Stimulated activated CD8-positive, alpha-beta memory T cell treated with anti-CD3 and anti-CD28 coated beads, Interleukin-15, amount 100 ng/mL, for 48 hours (primary cell): ENCODE results near the gene TP53RK.

Experiments
- DNase-seq, 2 donors: peaks; one replicate each; pipeline ENCODE4 v3.0.0-alpha.2; 2020; ENCODE audit warnings: low read depth in 2 of 2

TP53RK gene

DNA sequence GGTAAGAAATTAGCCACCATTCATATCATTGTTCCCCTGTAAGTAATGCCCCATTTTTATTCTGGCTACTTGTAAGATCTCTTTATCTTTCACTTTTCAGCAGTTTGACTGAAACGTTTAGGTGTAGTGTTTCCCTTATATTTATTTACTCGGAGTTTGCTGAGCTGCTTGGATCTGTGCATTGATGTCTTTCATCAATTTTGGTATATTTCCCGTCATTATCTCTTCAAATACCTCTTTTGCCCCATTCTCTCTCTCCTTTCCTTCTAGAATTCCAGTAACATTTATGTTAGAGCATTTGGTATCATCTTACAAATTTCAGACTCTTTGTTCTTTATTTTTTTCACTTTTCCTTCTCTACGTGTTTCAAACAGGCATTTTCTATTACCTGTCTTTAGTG is 28.8 kb downstream of the TP53RK start:
- no peak for DNase-seq

DNA sequence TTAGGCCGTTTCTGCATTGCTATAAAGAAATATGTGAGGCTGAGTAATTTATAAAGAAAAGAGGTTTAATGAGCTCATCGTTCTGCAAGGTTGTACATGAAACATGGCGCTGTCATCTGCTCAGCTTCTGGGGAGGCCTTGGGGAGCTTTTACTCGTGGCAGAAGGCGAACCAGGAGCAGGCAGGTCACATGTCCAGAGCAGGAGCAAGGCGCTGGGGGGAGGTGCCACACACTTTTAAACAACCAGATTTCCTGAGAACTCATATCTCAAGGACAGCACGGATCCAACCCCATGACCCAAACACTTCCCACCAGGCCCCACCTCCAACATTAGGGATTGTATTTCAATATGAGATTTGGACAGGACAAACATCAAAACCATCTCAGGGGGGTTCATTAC is 31.6 kb downstream of the TP53RK start:
- no peak for DNase-seq

DNA sequence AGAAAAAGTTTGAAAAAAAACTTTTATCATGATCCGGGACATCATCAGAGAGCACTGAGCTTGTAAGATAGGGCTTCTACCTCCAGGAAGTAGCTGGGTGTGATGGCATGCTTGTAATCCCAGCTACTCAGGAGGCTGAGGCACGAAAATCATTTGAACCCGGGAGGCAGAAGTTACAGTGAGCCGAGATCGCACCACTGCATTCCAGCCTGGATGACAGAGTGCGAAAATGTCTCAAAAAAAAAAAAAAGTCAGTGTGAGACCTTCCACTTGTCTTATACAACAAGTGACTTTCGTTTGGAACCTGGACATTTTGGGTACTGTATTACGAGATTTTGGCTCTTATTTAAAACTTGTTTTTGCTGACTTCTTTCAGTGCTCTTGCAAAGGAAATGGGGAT is 32.1 kb downstream of the TP53RK start:
- no peak for DNase-seq

DNA sequence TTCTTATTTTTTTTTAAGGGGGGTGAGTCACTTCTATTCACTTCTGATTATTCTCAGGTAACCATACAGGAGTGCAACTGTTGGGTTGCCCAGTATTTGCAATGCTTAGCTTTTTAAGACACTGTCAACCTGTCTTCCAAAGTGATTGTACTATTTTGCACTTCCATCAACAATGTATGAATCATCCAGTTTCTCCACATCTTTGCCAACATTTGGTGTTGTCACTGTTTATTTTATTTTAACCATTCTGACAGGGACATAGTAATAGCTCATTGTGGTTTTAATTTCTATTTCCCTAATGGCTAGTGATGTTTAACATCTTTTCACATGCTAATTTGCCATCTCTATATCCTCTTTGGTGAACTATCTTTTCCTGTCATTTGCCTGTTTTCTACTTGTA is 36.5 kb downstream of the TP53RK start:
- no peak for DNase-seq

DNA sequence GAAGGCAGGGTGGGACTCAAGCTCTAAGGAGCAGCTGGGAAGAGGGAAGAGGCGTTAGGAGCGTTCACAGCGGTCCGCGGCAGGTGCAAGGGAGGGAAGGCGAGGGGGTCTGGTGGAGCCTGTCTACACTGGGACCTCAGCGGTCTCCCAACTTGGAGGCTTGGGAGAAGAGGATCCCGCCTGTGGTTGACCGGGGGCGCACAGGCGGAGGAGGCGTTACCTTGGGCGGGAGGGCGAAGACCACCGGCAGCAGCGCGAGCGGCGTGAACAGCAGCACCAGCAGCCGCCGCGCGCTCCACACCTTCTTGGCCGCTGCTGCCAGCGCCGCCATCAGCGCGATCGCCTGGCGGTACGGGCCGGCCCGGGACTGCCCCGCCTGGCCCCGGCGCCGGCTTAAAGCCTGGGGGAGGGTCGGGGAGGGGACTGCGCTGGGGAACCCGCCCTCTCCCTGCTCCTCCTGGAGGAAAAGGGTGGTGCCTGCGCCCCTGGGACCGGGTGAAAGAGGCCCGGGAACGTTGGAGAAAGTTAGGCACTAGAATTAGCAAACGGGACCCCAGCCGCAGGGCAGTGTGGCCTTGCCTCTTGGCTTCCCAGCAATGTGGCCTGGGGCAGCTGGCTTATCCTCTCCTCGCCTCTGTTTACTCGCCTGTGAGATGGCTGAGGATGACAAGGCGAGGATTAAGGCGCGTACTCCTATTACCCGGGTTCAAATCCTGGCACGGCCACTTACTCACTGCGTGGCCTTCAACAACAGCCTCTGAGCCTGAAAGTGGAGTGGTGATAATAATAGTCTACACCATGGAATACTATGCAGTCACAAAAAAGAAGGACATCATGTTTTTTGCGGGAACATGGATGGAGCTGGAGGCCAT is 37.9 kb downstream of the TP53RK start, which contains the start of gene SLC13A3:
TSS of gene SLC13A3 (minus strand) at position 369 of the 872 bp plus-strand sequence. CDS start at position 331, 38 bp downstream.
- no peak for DNase-seq

DNA sequence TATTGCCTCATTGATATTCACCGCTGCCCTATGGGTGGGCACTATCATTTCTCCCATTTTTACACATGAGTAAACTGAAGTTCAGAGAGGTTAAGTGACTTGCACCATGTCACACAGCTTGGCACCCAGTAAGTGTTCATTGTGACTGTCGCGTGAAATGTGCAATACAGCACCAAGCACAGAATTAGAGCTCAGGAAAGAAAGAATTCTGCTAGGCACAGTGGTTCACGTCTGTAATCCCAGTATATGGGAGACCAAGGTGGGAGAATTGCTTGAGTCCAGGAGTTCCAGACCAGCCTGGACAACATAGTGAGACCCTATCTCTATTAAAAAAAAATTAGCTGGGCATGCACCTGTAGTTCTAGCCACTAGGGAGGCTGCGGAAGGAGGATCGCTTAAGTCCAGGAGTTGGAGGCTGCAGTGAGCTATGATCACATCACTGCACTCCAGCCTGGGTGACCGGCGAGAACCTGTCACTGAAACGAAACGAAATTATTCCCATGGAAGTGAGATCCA is 38.6 kb downstream of the TP53RK start:
- DNase-seq = no peak

DNA sequence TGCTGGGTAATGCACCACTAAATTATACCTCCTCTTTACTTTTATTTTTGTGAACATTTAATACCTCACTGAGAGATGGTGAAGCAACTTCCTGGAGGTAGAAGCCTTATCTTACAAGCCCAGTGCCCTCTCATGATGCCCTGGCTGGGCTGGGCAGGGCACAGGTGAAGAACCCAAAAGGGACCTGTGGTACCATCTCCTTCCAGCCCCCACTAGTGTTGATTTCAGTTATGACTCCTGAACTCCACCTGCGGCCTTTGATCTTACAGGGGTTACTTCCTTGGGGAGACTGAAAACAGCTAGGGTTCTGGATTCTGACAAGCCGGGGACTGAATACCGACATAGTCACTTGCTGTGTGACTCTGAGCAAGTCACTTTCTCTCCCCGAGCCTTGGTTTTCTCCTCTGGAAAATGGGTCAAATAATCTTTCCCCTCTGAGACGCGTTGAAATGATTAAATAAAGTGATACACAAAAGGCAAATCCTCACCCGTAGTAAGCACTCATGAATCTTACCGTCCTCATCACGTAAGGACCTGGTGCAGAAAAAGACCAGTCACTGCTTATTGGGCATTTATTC is 39.2 kb downstream of the TP53RK start:
- DNase-seq = no peak

DNA sequence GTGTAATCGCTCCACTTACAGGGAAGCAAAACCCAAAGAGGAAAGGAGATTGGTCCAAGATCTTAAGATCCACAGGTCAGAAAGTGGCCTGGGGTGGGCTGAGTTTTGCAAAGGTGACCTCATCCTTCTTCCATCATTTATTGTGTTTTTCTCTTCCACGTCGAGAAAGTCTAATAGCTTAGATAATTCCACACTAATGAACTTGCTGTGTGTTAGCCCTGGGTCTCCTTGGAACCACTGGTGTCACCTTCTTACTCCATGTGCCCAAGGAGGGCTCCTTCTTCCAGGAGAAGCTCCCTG is 39.6 kb downstream of the TP53RK start:
- DNase-seq = no peak

DNA sequence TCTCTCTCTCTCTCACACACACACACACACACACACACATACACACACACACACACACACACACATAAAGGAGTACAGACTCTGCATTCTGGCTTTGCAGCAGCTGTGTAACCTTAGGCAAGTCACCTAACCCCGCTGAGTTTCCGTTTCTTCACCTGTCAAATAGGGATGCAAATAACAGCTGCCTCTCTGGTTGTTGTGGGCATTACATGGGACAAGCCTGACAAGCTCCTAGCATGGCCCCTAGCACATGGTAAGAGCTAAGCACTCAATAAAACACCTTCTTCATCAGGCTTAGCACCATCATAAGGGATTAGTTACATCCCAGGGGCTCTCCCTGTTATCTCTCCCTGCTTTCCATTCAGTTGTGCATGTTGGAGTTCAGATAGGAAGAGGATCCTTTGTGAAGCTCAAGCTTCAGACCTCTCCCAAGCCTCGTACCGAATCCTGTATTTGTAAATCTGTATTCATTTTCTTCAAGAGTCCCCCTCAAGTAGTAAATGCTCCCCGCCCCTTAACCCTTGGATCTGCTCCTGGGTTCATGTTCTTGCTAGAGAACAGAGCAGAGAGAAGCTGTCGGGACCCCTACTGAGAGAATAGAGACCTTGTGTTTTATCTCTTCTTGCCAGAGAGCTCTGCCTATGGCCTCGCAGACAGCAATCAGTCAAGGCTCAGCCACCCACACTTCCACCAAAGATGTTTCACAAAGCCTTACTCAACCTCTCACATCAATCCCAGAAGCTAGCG is 40.2 kb downstream of the TP53RK start:
- DNase-seq = no peak

DNA sequence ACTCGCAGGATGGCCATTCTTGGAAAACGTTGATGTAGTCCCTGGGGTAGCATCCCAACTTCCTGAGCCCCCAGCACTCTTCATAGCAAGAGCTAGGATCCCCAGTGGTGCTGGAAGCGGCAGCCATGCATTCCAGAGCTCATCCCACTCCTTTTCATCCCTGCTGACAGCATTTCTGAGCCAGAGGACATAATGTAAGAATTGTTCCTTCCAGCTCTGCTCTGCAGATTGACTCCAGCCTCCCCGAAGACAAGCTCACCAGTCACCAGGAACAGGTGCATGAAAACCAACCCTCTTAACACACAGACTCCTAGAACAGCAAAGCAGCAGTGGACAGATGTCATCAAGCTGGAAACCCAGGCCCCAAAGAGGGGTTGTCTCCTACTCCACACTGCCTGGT is 41.8 kb downstream of the TP53RK start:
- DNase-seq = no peak

DNA sequence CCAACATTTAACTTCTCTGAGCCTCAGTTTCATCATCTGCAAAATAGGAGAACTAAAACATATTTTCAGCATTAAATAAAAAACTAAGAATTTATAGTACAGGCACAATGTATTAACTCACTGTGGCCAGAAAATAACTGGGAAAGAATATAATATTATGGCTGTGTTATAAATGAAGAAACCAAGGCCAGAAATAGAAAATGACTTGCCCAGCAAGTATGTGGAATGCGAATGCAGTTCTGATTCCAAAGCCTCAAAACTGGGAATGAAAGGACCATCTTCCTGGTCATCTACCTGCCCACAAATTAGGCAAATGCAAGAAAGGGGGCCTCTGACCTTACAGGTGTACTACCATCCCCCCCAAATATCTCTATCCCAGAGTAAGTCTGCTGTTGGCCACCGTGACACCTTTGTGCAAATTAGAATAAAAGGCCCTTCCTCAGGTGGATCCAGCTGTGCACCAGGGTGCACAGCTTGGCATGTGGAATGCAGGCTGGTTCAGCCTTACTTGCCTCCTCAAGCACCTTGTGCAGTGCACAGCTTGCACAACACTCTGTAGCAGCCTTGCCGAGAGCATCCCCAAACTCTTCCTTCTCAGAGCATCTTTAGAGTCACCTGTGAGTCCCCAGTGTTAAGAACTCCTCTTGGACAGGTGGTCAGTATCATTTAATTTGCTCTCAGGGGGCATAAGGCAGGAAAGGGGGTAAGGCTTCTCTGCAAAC is 42.4 kb downstream of the TP53RK start:
- DNase-seq = no peak

DNA sequence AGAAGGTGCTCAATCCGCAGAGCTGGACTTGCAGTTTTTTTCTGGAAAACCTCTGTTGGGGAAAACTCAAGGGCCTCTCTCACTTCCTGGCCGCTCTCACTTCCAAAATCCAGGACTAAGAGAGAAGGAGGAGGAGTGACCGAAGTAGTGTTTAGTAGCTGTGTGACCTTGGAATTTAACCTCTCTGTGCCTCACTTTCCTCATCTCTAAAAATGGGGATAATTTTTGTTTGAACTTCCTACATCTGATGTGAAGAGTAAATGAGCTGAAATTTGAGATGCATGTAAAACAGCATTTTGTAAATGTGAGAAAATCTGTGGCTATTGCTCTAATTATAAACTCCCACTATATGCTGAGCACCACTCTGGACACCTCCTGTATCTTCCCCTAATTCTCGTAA is 43.1 kb downstream of the TP53RK start:
- no peak for DNase-seq

DNA sequence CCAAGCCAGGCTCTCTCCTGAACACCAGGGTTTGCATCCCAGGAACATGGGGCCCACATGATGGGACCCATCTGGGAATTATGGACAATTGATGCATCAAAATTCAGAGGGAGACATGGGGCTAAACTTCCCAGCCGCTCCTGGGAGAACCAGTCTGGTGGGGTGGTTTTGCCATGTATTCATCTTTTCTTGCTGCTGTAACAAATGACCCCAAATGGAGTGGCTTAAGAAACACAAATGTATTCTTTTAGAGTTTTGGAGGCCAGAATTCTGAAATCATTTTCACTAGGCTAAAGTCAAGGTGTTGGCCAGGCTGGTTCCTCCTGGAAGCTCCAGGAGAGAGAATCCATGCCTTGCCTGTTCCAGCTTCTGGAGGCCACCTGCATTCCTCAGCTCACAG is 44.5 kb downstream of the TP53RK start:
- DNase-seq = no peak

DNA sequence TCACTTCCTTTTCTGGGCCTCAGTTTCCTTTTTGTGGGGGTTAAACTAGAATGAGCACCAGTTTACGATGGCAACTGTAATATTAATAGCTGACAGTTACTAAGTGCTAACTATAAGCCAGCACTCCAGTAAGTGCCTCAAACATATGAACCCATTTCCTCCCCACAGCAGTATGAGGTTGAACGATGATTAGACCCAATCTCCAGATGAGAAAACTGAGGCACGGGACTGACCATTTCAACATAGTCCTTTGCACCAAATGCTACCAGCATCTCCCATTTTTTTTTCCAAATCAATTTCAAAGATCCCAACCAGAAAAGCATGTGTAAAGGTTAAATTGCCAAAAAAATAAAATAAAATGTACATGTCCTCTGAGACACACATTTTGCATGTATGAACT is 45.1 kb downstream of the TP53RK start:
- no peak for DNase-seq

DNA sequence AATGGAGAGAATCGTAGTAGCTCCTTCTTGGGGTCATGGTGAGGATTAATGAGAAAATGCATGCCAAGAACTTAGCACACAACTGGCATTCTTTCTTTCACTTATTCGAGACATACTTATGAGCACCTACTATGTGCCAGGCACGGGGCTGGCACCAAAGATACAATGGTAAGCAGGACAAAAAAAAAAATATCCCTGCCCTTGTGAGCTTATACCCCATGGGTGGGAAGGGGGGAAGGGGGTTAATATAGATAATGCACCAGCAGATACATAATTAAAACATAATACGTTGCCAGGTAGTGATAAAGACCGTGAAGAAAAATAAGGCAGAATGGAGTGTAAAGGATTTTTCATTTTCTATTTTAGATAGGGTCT is 46.3 kb downstream of the TP53RK start:
- DNase-seq = no peak

DNA sequence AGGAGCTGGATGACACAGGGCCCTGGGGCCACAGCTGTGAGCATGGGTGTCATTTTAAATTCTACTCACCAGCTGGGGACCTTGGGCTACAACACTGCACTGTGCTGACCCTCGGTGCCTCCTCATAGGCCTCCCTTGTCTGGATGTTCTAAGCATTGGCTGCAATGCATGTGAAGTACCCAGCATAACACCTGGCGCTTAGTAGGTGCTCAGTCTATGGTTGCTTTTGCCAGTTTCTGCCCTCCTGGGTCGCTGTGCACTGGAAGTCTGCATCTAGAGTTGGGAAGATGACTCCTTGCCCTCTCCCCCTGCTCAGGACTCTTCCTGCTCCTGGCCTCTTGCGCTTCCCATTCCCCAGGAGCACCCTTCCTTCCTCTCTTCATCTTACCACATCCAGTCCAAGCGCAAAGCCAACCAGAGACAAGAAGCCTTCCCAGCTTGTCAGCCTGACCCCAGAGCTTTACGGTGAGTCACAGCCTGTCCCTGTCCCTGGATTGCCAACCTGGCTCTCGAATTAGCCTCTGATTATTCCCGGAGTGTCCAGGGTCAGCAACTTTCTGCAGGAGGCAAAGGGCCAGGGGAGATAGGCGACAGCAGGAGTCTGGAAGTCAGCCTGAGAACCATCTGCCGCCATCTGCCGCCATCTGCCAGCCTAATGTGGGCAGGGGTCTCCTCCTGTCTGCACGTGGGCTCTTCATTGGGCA is 46.8 kb downstream of the TP53RK start:
- DNase-seq = no peak

DNA sequence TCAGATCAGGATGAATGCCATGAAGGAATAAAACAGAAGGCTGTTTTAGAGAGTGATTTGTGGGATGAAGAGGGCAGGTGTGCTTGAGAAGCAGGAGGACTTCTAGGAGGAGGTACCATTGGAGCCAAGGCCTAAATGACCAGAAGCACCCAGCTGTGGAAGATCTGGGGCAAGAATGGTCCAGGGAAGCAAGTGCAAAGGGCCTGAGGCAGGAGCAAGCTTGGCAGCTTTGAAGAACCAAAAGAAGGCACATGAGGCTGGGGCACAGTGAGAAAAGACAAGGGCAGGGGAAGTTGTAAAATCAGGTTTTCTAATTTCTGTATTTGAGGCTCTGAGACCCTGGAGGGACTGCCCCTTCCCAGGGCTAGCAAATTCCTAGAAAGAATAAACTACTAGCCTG is 47.8 kb downstream of the TP53RK start:
- no peak for DNase-seq

DNA sequence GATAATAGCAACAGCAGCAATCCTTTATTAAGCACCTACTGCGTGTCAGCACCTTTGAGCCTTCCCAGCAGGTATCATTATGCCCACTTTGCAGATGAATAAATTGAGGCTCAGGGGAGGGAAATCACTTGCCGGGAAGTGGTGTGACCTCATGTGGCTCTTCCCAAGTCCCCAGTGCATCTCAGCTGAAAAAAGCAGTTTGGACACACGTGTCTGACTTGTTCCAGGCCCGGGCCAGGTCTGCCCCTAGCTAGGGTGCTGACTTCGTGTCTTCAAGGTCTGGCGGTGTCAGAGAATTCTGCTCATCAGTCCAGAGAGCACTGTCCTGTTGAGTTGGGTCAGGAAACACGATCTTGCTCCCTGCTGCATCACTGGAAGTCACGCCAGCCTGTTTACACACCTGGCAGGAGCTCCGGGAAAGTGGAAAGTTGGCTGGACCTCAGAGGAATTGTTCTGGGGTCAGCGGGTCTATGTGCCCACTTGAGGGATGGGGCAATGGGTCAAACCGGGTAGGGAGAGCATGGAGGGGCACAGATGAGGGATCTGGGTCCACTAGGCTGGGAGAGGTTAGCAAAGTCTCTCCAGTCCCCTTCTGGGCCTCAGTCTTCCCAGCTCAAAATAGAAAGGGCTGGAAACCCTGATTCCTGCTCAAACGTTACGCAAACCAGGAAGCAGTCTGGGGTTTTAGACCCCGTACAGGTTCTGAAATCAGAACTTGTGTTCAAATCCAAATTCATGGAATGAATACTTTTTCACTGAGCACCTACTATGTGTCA is 48.5 kb downstream of the TP53RK start:
- no peak for DNase-seq

DNA sequence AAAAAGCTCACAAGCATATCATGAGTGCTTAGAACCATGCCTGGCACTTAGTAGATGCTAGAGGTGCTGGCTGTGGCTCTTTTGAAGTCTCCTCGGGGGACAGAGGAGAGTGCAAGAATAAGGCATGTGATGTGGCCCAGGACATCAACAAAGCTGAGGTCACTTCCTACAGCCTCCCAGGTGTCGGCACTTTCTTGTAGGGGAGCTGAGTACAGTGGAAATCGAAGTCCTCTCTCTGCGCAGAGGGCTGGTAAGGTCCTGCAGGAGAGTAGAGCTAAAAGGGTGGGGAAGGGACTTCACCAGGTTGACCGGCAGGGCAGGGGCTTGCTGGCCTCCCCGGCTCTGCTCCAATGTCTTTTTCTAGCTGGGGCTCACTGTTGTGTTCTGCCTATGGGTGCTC is 49.2 kb downstream of the TP53RK start:
- DNase-seq = no peak

DNA sequence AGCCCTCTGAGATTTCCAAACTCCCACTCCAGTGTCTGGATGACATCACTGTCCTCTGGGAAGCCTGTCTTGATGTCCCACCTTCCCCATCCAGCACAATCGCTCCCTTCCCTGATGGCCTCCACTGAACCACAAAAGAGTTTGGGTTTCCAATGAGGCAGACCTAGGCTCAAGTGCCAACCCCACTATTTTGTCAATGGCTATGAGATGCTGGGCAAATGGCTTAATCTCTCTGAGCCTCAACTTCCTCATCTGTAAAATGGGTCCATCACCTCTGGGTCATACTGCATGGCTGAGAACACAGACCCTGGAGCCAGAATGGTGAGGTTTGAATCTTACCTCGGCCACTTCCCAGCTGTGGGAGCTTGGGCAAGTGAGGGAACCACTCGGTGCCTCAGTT is 49.7 kb downstream of the TP53RK start:
- no peak for DNase-seq

DNA sequence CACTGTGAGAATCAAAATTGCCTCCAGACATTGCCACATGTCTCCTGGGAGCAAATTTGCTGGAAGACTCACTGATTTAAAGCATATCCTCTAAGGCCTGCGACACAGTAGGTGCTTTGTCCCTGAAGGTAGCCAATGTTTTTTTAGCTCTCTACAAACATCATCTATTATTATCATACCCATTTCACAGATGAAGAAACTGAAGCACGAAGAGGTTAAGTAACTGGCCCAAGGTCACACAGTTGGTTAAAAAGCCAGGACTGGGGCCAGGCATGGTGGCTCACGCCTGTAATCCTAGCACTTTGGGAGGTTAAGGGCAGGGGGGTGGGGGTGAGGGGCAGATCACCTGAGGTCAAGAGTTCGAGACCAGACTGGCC is 50.4 kb downstream of the TP53RK start:
- no peak for DNase-seq
